H9 (cell line): ENCODE measurements around the gene FBLL1. TPM values are rescaled to one million over a fixed set of nuclear protein-coding genes. Genes with fewer than 3 reads are reported as not detected.

Source experiments
- DNase-seq: peaks from one replicate; pipeline ENCODE4 v3.0.0-alpha.2; 2017
- H2AFZ ChIP-seq: one replicate; pipeline ENCODE4 v1.6.1; 2013; ENCODE audit warnings: mild to moderate bottlenecking, low read length, control low read depth, moderate library complexity
- H2AK5ac ChIP-seq: 2 replicates; pipeline ENCODE4 v1.6.1; 2013; ENCODE audit warnings: low read length, control low read depth, mixed read lengths; ENCODE audit not compliant: insufficient read length
- H2BK120ac ChIP-seq: one replicate; pipeline ENCODE4 v1.6.1; 2013; ENCODE audit warnings: low read depth, mild to moderate bottlenecking, low read length, control low read depth, inconsistent platforms; ENCODE audit not compliant: poor library complexity, severe bottlenecking
- H2BK12ac ChIP-seq: 2 replicates; pipeline ENCODE4 v1.6.1; 2013; ENCODE audit warnings: low read length, control low read depth, mixed read lengths, low read depth; ENCODE audit not compliant: insufficient read length
- H2BK15ac ChIP-seq: 2 replicates; pipeline ENCODE4 v1.6.1; 2013; ENCODE audit warnings: low read depth, low read length, control low read depth
- H2BK20ac ChIP-seq: one replicate; pipeline ENCODE4 v1.6.1; 2013; ENCODE audit warnings: low read depth, mild to moderate bottlenecking, low read length, control low read depth, inconsistent platforms; ENCODE audit not compliant: poor library complexity, severe bottlenecking
- H2BK5ac ChIP-seq: 2 replicates; pipeline ENCODE4 v1.6.1; 2013; ENCODE audit warnings: low read length, control low read depth, mixed read lengths; ENCODE audit not compliant: insufficient read length
- H3K14ac ChIP-seq: 2 replicates; pipeline ENCODE4 v1.6.1; 2013; ENCODE audit warnings: low read length, control low read depth; ENCODE audit not compliant: insufficient read depth
- H3K18ac ChIP-seq: 2 replicates; pipeline ENCODE4 v1.6.1; 2013; ENCODE audit warnings: low read depth, mild to moderate bottlenecking, mixed read lengths, low read length, control low read depth; ENCODE audit not compliant: insufficient read length
- H3K23ac ChIP-seq: 2 replicates; pipeline ENCODE4 v1.6.1; 2013; ENCODE audit warnings: low read length, control low read depth, mixed read lengths, low read depth; ENCODE audit not compliant: insufficient read length
- H3K23me2 ChIP-seq: 2 replicates; pipeline ENCODE4 v1.6.1; 2013; ENCODE audit warnings: low read depth, mild to moderate bottlenecking, mixed read lengths, low read length, control low read depth; ENCODE audit not compliant: insufficient read length, poor library complexity, severe bottlenecking
- H3K27ac ChIP-seq: 2 replicates; pipeline ENCODE4 v1.5.1; 2013; ENCODE audit warnings: low read length, control low read depth, mixed read lengths, low read depth; ENCODE audit not compliant: insufficient read length
- H3K27me3 ChIP-seq: 2 replicates; pipeline ENCODE4 v1.6.1; 2013; ENCODE audit warnings: low read length, control low read depth, inconsistent platforms; ENCODE audit not compliant: insufficient read depth
- H3K4ac ChIP-seq: 2 replicates; pipeline ENCODE4 v1.6.1; 2013; ENCODE audit warnings: low read depth, mild to moderate bottlenecking, control low read depth, inconsistent platforms, low read length, moderate library complexity
- H3K4me1 ChIP-seq: 2 replicates; pipeline ENCODE4 v1.6.1; 2013; ENCODE audit warnings: low read length, control low read depth, inconsistent platforms; ENCODE audit not compliant: insufficient read depth
- H3K4me2 ChIP-seq: 2 replicates; pipeline ENCODE4 v1.6.1; 2013; ENCODE audit warnings: low read length, control low read depth, mixed read lengths; ENCODE audit not compliant: insufficient read length, insufficient read depth
- H3K56ac ChIP-seq: 2 replicates; pipeline ENCODE4 v1.6.1; 2013; ENCODE audit warnings: low read depth, mild to moderate bottlenecking, mixed read lengths, low read length, control low read depth; ENCODE audit not compliant: insufficient read length
- H3K79me1 ChIP-seq: 2 replicates; pipeline ENCODE4 v1.6.1; 2013; ENCODE audit warnings: low read depth, mild to moderate bottlenecking, moderate library complexity, low read length, control low read depth, inconsistent platforms; ENCODE audit not compliant: insufficient read depth, poor library complexity, severe bottlenecking
- H3K79me2 ChIP-seq: 2 replicates; pipeline ENCODE4 v1.6.1; 2013; ENCODE audit warnings: low read length, control low read depth, inconsistent platforms; ENCODE audit not compliant: insufficient read depth
- H3K9ac ChIP-seq: 2 replicates; pipeline ENCODE4 v1.6.1; 2013; ENCODE audit warnings: low read length, control low read depth, mixed read lengths; ENCODE audit not compliant: insufficient read length; ENCODE audit errors: extremely low read depth
- H3K9me3 ChIP-seq: one replicate; pipeline ENCODE4 v1.6.1; 2013; ENCODE audit warnings: low read depth, low read length, inconsistent platforms; ENCODE audit not compliant: control insufficient read depth
- H3T11ph ChIP-seq: one replicate; pipeline ENCODE4 v1.6.1; 2013; ENCODE audit warnings: mild to moderate bottlenecking, low read length, control low read depth, inconsistent platforms
- H4K20me1 ChIP-seq: one replicate; pipeline ENCODE4 v1.6.1; 2013; ENCODE audit not compliant: control insufficient read depth, insufficient read length, insufficient read depth
- H4K5ac ChIP-seq: 2 replicates; pipeline ENCODE4 v1.6.1; 2013; ENCODE audit warnings: low read depth, mild to moderate bottlenecking, mixed read lengths, low read length, control low read depth; ENCODE audit not compliant: insufficient read length
- H4K8ac ChIP-seq: replicated peaks from 2 replicates; pipeline ENCODE4 v1.6.1; 2013; ENCODE audit warnings: low read length, control low read depth, mixed read lengths, low read depth; ENCODE audit not compliant: insufficient read length
- H4K91ac ChIP-seq: 2 replicates; pipeline ENCODE4 v1.6.1; 2013; ENCODE audit warnings: low read depth, mild to moderate bottlenecking, moderate library complexity, mixed read lengths, low read length, control low read depth; ENCODE audit not compliant: insufficient read length
- H3K27ac Mint-ChIP-seq, 3 experiments: 2 replicates in 2 of 3; 3 replicates in 1 of 3; pipeline ENCODE4 v1.8.0; 2020 to 2021; ENCODE audit warnings: mixed read lengths in 3 of 3, mild to moderate bottlenecking in 1 of 3, moderate library complexity in 1 of 3
- H3K27me3 Mint-ChIP-seq: 2 replicates; pipeline ENCODE4 v1.8.0; 2021; ENCODE audit warnings: low read depth, mild to moderate bottlenecking, moderate library complexity, mixed read lengths
- H3K36me3 Mint-ChIP-seq, 3 experiments: 2 replicates in 2 of 3; 3 replicates in 1 of 3; pipeline ENCODE4 v1.8.0; 2020 to 2021; ENCODE audit warnings: low read depth in 3 of 3, mixed read lengths in 3 of 3; ENCODE audit not compliant: insufficient read depth in 1 of 3
- H3K4me1 Mint-ChIP-seq, 2 experiments: 2 replicates each; pipeline ENCODE4 v1.8.0; 2020; ENCODE audit warnings: mixed read lengths in 2 of 2
- H3K4me3 Mint-ChIP-seq, 2 experiments: 2 replicates in 1 of 2; 3 replicates in 1 of 2; pipeline ENCODE4 v1.8.0; 2020 to 2021; ENCODE audit warnings: mild to moderate bottlenecking in 2 of 2, mixed read lengths in 2 of 2, moderate library complexity in 1 of 2
- H3K9me3 Mint-ChIP-seq, 2 experiments: 2 replicates in 1 of 2; 3 replicates in 1 of 2; pipeline ENCODE4 v1.8.0; 2020; ENCODE audit warnings: mild to moderate bottlenecking in 2 of 2, mixed read lengths in 2 of 2, moderate library complexity in 1 of 2
- CTCF ChIP-seq: fragments of 200-600 bp; sonication (generic); conservative IDR thresholded peaks from 3 replicates; pipeline ENCODE4 v1.8.0; 2021; ENCODE audit warnings: antibody characterized with exemption, mild to moderate bottlenecking
- WGBS: extraction: QIAGEN DNeasy Blood & Tissue Kit; methylation state at CpG from one replicate; pipeline ENCODE4 v1.1.7; 2013; ENCODE audit warnings: missing lambda C conversion rate, low lambda C conversion rate, mixed read lengths; ENCODE audit not compliant: insufficient read length; ENCODE audit errors: extremely low coverage; 5-methylcytosine and 5-hydroxymethylcytosine counted together
- total RNA-seq: library from RNA; stranded (reverse); gene quantifications from 2 replicates; pipeline ENCODE4 v1.2.1, GENCODE V29; 2021

FBLL1 gene
- total RNA-seq, 1 experiment from 2014 or later: 3.6 TPM

- Histone ChIP-seq H3K9ac (no peak overlapping the region), H3K14ac (no peak overlapping the region; the same call in 1 of the 2 replicates), H2AK5ac (no peak overlapping the region), H2AFZ (no peak overlapping the region), H2BK20ac (no peak overlapping the region), H4K91ac (no peak overlapping the region), H4K20me1 (no peaks in the 10 kb centered on the region), H3K18ac (no peak overlapping the region), H3K79me1 (peaks cover 8% of the 10 kb centered on the region), H3K9me3 (no peaks in the 10 kb centered on the region), H2BK120ac (no peak overlapping the region), H3K27me3 (no peaks in the 10 kb centered on the region), H3K23ac (no peak overlapping the region), H2BK15ac (no peak overlapping the region), H3K23me2 (peaks cover 10% of the 10 kb centered on the region), H3K79me2 (peaks cover 62% of the 10 kb centered on the region; the same call in 1 of the 2 replicates), H3K4ac (no peak overlapping the region), H3K27ac (no peak overlapping the region), H3K4me2 (no peak overlapping the region), H3K56ac (no peak overlapping the region), H4K5ac (no peak overlapping the region), H4K8ac (no peak overlapping the region), H3T11ph (no peak overlapping the region), H2BK5ac (no peak overlapping the region), H2BK12ac (no peak overlapping the region), H3K4me1 (peaks cover 4% of the 10 kb centered on the region; the same call in 1 of the 2 replicates)
- no peak for TF ChIP-seq CTCF
- Mint-ChIP-seq H3K4me1 (peaks cover 37 to 40% of the 10 kb centered on the region in 2 experiments), H3K36me3 (peaks cover 18 to 24% (median 18%) of the 10 kb centered on the region in 3 experiments), H3K4me3 (peak overlapping the region in 1 of 2 experiments; percentile 31; a peak in 2 of 5 replicates), H3K9me3 (peaks cover 0 to 3% of the 10 kb centered on the region in 2 experiments; a peak in 1 of 5 replicates), H3K27ac (peak overlapping the region in 1 of 3 experiments; percentile 56; a peak in 3 of 7 replicates), H3K27me3 (no peaks in the 10 kb centered on the region)
- DNase-seq: no peak
- no CpG with 5 or more reads among the region's 7 CpGs for WGBS
Observed at GRCh38 chr5:168575391-168576372, 46.6 kb downstream of the FBLL1 start.
